BJ (cell line): ENCODE measurements around the gene NLK. TPM values are rescaled to one million over a fixed set of nuclear protein-coding genes. Genes with fewer than 3 reads are reported as not detected.
"Not testable (repeated sequence)": the region's sequence is repeated elsewhere in the genome, so short reads cannot be mapped to it uniquely, and the experiment has no call there.

Experiments
- CTCF ChIA-PET: fragments of 350-600 bp; formaldehyde crosslinking; extraction: SDS; loops from one replicate; lab custom pipeline; 2021; ENCODE audit warnings: antibody characterized with exemption, inconsistent platforms; lab: Yijun Ruan, JAX
- POLR2A ChIA-PET: fragments of 300-600 bp; sonication (Branson Sonifier 250); formaldehyde crosslinking; extraction: SDS; loops from one replicate; lab custom pipeline; 2021; ENCODE audit warnings: antibody characterized with exemption; lab: Charles Lee
- DNase-seq: peaks from one replicate; pipeline ENCODE4 v3.0.0-alpha.2; 2011; ENCODE audit warnings: low read depth
- H3K27me3 ChIP-seq: 2 replicates; pipeline ENCODE4 v1.6.0; 2011; ENCODE audit warnings: low read length; ENCODE audit not compliant: control insufficient read depth, insufficient read depth
- H3K36me3 ChIP-seq: 2 replicates; pipeline ENCODE4 v1.5.1; 2011; ENCODE audit warnings: low read length; ENCODE audit not compliant: control insufficient read depth, insufficient read depth
- H3K4me3 ChIP-seq: 2 replicates; pipeline ENCODE4 v1.5.1; 2011; ENCODE audit warnings: low read depth, mild to moderate bottlenecking, control low read depth, low read length
- CTCF ChIP-seq: IDR thresholded peaks from 2 replicates; pipeline ENCODE4 v1.5.1; 2011; ENCODE audit warnings: low read depth, mild to moderate bottlenecking, control low read depth, inconsistent platforms, low read length, moderate library complexity; ENCODE audit not compliant: insufficient read depth
- polyA plus RNA-seq: library from polyadenylated mRNA; depleted of rRNA; stranded (reverse); fragments of >200 nt; gene quantifications from 2 replicates; pipeline ENCODE4 v1.2.3, GENCODE V29; 2011

The NLK gene
- polyA plus RNA-seq, 1 experiment = 16.5 TPM

- Histone ChIP-seq H3K36me3 (no peaks in the 10 kb centered on the region), H3K27me3 (no peaks in the 10 kb centered on the region), H3K4me3 (no peak overlapping the region)
- no peak for DNase-seq
- POLR2A ChIA-PET = no interaction called here
- CTCF ChIA-PET = interaction anchor here (0.9 to 1.4 kb wide), 2 partner anchors 11 to 221 kb away, joined by 3 to 4 read pairs; no protein-coding TSS in a partner anchor
- no peak for TF ChIP-seq CTCF
Observed at GRCh38 chr17:28030386-28030785, 12.1 kb upstream of the NLK start.

- H3K27me3 ChIP-seq = no peaks in the 10 kb centered on the region
- H3K4me3 ChIP-seq = no peak overlapping the region
- CTCF ChIA-PET = interaction anchor here (1.4 kb wide), 1 partner anchor 12 kb away, joined by 4 read pairs; no protein-coding TSS in a partner anchor
- TF ChIP-seq CTCF = no peak
- no peaks in the 10 kb centered on the region for H3K36me3 ChIP-seq
- POLR2A ChIA-PET = no interaction called here
- no peak for DNase-seq
Observed at GRCh38 chr17:28031174-28031573, 11.3 kb upstream of the NLK start.

GRCh38 chr17:28033972-28034714 lies 8.3 kb upstream of the NLK start:
- H3K36me3 ChIP-seq = no peaks in the 10 kb centered on the region
- CTCF ChIA-PET = interaction anchor here (1.1 kb wide), 1 partner anchor 142 kb away, joined by 4 read pairs; no protein-coding TSS in a partner anchor
- H3K4me3 ChIP-seq = no peak overlapping the region
- peak; percentile 60 for DNase-seq
- TF ChIP-seq CTCF = no peak
- POLR2A ChIA-PET = no interaction called here
- no peaks in the 10 kb centered on the region for H3K27me3 ChIP-seq

GRCh38 chr17:28035452-28035851 lies 7.0 kb upstream of the NLK start:
- POLR2A ChIA-PET, H3K36me3 ChIP-seq, H3K27me3 ChIP-seq, H3K4me3 ChIP-seq, CTCF ChIA-PET, DNase-seq: not testable (repeated sequence)

- CTCF ChIA-PET, H3K36me3 ChIP-seq, DNase-seq, H3K27me3 ChIP-seq, H3K4me3 ChIP-seq, POLR2A ChIA-PET: not testable (repeated sequence)
Observed at GRCh38 chr17:28035884-28036283, 6.6 kb upstream of the NLK start.

- ChIA-PET POLR2A (interaction anchor here (0.6 to 0.7 kb wide), 2 partner anchors 155 to 697 kb away, joined by 3 read pairs; no protein-coding TSS in a partner anchor), CTCF (interaction anchor here (1.7 kb wide), 1 partner anchor 73 kb away, joined by 4 read pairs; no protein-coding TSS in a partner anchor)
- no peaks in the 10 kb centered on the region for H3K36me3 ChIP-seq
- DNase-seq = peak; percentile 39
- H3K4me3 ChIP-seq = no peak overlapping the region
- no peak for TF ChIP-seq CTCF
- no peaks in the 10 kb centered on the region for H3K27me3 ChIP-seq
Observed at GRCh38 chr17:28038802-28039201, 3.7 kb upstream of the NLK start.
